Cerebellar cortex (tissue), 1 donor: ENCODE results near the gene TFCP2L1.

Source experiments
- DNase-seq: peaks from one replicate; pipeline ENCODE4 v3.0.0-alpha.2; 2015; ENCODE audit warnings: low spot score

Gene TFCP2L1

DNA sequence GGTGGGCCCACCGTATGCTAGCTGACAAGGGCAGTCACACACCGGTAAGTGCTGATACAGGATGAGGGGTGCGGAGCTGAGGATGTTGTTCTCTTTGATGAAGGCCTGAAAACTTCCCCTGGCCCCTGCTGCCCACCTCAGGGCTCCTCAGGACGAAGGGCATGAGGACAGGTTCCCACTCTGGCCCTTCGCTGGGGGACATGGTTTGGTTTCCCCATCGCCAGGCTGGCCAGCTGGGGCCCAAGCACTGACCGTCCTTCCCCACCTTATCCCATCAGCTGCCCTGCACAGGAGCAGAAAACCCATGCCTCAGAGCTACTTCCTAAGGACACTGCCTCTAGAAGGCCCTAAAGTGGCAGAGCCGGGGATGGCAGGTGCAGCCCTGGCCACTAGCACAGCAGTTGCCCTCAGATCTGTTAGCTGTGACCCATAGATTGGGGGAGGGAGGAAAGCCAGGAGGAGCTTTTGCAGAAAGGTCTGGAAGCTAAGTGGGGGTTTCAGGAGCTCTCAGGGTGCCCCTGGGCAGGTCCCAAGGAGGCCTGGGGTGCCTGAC, 66.5 kb downstream of the TFCP2L1 start:
- no peak for DNase-seq

DNA sequence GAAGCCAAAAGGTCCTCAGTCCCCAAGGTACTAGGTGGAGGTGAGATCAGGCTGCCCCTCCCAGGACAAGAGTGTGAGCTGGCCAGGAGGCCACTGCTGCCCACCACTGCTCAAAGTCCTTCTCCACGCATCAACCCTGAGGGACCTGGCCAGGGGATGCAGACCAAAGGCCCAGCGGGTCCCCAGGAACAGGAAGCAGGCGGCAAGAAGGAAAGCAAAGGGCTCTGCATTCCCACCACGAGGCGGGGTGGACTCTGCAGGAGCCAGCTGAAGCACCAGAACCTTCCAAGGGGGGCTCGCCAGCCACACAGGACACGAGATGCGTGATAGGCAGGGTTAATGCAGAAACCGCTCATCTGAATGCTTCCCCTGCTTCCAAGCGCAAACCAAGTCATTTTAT, 67.4 kb downstream of the TFCP2L1 start:
- DNase-seq, result no peak

DNA sequence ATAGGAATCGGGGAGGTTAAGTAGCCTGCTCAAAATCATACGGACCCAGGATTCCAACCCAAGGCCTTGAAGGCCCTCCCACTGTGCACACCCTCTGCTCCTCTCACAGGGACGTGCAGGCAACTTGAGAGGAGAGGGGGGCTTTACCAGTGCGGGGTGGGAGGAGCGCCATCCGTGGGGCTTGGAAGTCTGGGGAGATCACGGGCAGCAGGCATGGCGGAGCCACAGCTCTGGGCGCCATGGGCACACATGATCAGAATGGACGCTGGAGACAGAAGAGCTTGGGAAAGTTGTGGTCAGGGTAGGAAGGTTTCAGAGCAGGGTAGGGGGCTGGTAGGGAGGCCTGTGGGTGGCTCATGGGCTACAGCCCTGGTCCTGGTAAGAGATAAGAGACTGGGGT, 70.7 kb downstream of the TFCP2L1 start:
- DNase-seq, result no peak

DNA sequence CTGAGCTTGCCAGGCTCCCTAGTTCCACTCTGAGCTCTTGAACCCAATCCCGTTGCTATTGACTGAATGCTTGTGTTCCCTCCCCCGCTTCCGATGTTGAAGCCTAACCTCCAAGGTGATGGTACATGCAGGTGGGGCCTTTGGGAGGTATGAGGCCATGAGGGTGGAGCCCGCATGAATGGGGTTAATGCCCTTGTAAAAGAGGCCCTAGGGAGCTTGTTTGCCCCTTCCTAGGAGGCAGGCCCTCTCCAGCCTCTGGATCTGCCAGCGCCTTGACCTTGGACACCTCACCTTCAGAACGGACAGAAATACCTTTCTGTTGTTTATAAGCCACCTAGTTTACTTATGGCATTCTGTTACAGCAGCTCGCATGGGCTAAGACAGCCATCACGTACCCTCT, 71.6 kb downstream of the TFCP2L1 start:
- no peak for DNase-seq

DNA sequence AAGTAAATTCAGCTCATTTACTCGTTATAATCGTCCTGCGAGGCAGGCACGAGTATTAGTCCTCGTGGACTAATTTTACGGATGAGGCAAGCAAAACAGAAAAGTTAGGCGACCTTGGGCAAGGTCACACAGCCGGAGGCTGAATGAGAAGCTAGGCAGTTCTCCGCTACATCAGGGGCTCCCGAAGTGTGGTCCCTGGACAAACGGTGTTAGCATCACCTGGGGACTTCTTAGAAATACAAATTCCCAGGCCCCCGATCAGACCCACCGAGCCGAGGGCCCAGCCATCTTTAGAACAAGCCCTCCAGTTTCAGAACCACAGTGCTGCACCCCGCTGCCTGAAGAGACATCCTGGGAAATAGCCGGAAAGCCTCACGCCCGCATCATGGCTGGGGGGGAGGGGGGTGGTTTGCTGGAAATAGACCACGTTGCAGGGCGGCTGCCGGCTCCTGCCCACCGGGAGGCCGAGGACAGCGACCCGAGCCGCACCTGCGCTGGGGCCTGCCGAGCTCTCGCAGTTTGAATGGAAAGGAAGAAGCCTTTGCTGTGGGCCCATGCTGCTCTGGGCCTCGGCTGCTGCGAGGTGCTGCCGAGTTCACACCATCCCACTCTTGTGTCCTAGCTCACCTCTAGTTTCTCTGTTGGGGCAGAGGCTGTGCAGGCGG, 72.2 kb downstream of the TFCP2L1 start:
- DNase-seq, result no peak

DNA sequence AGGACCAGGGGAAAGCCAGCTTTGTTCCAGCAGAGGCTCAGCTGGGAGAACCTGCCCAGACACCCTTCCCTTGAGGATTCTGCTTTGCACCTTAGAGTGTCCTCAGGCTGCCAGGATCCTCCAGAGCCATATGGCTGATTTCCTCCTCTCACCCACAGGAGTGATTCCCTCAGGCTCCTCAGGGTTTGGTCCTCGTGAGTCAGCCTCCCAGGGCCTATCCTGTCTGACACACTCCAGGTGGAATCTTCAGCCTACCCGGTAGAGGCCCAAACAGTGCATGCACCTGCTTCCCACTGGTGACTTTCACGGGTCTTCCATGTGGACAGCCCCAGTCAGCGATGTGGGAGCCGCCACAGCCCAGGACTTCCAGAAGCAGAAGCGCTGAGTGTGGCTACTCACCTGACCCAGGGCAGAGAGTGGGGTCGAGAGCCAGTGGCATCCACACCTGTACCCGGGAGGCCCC, 73.3 kb downstream of the TFCP2L1 start:
- DNase-seq, result no peak

DNA sequence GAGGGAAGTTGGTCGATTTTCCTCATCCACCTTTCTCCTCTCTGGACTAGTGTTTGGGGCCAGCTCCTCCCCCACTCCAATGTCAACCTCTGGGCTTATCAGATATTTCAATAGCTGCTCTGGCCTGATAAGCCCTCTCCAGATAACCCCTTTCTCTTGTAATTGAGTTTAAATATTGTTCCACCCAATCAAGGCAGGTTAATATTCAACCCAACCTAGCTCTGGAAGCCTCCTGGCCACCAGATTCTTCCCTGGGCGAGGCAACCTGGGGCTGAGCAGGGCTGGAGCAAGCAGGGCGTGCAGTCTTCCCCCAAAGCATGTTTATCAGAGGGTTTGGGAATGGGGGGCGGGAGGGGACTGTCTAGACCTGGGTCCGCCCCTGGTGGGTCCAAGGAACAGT, 73.8 kb downstream of the TFCP2L1 start:
- no peak for DNase-seq

DNA sequence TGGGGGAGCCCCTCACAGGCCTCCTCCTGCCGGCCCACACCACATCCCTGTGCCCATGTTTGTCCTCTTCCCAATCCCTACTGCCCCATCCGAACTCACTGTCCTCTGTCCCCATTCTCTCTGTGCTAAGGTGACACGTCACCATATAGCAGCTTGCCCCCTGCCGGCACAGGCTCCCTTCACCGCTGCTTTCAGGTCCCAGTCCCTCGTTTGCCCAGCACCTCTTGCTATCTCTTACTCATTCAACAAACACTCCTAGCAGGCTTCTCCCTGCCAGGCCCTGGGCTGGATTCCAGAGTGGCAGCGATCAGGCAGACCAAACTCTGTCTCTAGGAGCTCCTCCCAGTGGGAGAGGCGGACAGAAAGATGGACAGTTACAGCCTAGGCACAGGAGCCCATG, 74.3 kb downstream of the TFCP2L1 start:
- no peak for DNase-seq

DNA sequence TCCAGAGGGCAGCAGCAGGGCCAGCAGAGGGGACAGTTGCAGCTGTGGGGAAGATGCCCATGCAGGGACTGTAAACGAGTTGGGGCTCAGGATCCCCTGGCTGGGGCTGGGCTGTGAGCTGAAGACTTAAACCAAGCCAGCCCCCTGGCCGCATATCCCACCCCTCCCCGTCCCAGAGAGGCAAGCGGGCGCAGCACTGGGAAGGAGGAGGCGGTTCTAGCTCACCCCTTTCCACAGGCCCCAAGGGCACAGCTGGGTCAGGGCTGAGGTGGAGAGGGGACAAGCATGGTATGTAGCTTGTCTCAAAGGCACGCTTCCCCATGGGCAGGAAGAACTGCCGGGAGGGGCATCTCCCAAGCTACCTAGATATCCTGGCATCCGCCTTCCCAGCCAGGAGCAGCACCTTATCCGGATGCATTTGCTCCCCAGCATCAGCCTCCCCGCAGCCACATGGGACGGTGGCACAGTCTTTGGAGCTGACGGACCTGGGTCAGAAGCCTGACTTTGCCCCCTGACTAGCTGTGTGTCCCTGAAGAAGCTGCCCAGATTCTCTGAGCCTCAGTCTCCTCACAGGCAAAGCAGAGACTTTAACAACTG, 75.9 kb downstream of the TFCP2L1 start:
- DNase-seq, result no peak

DNA sequence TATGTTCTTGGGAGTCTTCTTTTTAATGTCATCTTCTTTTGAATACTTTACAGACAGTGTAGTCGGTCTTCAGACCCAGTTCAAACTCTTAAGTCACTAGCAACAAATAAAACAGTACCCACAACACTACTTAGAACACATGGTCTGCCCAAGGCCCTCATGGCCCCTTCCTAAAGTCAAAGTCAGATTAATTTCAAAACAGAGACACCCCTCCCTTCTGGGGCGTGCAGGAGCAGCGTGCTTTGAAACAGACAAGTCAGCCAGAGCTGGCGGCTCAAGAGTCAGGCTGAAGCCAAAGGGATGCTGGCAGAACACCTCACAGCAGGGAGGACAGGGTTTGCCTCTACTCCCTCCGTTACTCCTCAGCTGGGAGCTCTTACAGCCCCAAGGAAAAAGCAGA, 77.5 kb downstream of the TFCP2L1 start:
- no peak for DNase-seq

DNA sequence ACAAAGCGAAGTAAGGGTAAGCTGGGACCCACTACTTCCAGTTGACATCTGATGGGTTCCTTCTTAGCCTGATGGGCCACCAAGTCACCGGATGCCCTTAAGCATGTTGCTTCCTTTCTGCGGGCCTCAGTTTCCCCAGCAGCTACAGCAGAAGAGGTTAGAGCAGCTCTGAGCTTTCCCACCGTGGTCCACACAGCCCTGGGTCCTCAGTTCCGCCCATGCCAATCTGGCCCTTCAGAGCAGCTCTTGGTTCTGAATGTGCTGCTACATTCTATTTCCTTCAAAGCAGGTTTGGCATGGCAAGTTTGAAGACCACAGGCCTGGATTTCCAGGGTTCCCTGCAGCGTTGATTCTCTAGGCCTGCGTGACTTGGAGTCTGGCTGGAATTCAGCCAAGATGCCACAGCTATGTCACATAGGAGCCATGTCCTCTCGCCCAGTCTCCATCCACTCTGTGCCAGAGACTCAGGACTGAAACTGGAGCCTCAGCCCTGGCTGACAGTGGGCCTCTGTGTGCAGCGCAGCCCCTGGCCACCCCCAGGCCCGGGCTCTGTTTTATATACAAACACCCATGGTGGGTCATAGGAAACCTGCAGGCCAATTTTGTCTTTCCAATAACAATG, 79.6 kb downstream of the TFCP2L1 start:
- peak; percentile 11 for DNase-seq

DNA sequence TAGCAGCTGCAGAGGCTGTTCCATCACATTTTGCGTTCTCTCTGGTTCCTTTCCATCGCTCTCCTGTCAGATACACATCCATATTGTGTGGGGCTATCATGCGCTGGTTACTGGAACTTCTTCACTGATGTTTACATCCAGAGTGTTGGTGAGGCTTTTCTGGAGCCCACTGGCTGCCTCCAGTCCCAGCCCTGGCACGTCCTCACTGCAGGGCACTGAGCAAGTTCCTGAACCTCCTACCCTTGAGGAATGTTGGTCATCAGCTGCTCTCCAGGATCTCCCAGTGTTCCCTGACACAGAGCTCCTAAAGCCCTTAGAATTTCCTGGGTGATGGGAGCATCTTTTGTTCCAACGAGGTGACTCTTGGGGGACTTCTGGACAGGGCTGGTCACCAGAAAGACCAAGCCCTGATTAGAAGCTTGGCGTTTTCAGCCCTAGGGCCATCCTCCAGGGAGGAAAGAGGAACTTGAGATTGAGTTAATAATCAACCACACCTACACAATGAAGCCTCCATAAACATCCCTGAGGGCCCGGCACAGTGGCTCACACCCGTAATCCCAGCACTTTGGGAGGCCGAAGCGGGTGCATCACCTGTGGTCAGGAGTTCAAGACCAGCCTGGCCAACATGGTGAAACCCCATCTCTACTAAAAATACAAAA, 81.3 kb downstream of the TFCP2L1 start:
- DNase-seq, result no peak

DNA sequence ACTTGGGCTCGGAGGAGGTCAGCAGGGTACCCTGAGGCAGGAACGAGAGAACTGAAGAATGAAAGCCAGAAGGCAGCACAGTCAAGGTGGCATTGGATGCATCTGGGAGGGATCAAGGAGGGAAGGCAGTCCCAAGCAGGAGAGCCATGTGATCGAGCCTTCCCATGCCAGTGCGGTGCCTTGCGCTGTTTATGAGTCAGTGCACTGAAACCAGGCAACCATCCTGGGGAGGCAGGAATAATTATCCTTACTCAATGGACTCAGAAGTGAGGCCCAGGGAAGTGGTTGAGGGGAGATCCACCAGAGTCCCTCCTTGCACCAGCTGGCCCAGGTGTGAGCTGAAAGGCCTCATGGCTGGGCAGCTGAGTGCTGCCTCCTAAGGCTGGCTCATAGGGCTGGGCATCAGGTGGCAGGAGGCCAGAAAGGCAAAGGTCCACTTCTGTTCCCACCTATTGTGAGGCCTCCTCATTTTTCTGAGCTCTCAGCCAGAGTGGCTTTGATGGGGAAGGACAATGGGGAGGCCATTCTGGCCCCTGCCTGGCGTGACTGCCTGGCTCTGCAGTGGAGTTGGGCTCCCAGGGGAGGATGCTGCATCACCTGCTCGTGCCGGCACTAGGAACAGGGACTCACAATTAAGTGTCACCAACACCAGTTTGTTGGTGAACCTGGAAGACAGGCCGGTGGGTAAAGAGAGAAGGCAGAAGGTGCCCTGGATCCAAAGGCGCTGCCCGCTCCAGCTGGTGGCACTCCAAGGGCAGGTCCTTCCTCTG, 82.3 kb downstream of the TFCP2L1 start:
- no peak for DNase-seq

DNA sequence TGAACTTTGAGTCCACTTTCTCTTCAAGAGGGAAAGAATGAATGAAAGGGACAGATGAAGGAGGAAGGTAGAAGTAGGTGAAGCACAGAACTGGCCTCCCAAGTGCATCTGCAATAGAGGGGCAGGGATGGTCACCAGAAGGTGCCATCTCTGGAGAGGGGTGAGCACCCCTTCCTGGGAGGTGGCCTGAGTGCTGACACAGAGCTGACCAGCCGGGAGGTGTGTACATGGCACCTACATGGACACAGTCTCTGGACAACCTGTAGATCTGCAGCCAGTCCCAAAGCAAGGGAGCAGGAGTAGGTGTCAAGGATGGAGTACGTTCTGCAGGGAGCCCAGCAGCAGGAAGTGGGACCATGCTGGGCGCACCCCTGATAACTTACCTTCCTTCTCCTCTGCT, 83.2 kb downstream of the TFCP2L1 start:
- DNase-seq, result no peak

DNA sequence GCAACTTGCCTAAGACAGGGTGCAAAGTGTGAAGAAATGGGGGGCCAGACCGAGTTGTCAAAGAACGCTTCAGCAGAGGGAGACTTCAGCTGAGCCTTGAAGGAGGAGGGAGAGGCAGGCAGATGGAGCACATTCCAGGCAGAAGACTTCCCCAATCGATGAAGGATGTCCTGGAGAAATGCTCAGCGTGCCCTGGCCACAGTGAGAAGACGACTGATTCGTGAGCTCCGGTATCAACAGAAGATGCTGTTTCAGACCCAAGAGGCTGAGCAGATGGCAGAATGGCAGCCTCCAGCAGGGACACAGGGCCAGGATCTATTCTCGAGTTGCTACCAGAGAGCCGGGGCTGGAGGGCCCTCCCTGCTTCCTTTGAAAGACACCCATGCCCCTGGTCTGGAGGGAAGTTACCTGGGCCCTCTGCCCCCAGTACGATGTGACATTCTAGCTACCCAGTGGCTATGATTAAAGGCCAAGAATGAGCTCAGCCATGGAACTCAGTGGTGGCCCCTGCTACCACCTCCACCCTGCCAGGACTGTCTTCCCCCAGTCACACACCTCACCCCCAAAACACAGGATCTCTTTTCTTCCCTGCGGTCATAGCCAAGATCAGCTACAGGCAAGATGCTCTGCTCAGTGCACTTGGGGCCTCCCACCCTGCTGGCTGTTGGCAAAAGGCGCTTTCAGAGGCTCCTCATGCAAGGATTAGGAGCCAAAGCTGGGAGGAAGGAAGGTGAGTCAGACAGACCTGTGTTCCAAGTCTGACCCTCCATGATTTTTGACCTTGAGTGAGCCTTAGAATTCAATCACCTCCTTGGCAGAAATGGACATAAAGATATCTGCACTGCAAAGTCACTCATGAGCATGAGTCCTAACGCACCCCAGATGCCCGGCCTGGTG, 84.3 kb downstream of the TFCP2L1 start:
- DNase-seq, result peak; percentile 35

DNA sequence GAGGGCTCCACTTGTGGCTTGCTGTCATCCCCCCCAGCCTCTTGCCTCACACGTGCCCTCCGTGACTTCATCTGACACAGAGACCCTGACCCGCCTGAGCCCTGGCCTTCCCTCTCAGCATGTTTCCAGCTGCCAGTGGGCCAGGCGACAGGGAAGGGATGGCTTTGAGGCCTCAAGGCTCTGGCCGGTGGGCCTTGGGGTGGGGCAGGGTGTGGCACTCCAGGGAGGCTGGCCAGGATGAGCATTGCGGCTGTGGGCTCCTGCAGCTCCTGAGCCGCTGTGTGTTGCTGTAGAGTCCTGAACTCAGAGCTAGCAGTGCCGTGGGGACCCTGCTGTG, 85.0 kb downstream of the TFCP2L1 start:
- no peak for DNase-seq

DNA sequence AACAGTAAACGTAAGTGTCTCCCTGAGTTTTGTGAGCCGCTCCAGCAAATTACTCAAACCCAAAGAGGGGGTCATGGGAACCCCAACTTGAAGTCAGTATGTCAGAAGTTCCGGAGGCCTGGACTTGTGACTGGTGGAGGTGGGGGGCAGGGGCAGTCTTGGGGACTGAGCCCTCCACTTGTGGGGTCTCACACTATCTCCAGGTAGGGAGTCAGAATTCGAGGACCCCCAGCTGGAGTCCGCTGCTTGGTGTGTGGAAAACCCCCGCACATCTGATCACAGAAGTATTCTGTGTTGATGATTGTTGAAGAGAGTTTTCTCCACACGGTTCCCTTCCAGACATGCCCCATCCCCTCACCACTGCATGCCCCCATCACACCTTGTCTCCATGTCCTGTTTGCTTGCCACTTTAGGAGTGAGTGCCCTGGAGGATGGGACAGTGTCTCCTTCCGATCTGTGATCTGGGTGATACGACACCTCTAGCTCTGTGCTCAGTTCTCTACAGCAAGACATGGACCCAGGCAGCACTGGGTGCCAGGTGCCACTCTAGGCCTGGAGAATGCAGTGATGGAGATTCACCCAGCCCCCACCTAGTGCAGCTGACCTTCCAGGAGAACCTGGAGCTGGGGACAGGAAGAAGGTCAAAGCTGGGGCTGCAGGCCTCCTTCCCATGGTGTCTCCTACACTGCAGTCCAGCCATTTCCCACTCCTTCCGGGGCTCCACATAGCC, 85.6 kb downstream of the TFCP2L1 start:
- DNase-seq, result no peak

DNA sequence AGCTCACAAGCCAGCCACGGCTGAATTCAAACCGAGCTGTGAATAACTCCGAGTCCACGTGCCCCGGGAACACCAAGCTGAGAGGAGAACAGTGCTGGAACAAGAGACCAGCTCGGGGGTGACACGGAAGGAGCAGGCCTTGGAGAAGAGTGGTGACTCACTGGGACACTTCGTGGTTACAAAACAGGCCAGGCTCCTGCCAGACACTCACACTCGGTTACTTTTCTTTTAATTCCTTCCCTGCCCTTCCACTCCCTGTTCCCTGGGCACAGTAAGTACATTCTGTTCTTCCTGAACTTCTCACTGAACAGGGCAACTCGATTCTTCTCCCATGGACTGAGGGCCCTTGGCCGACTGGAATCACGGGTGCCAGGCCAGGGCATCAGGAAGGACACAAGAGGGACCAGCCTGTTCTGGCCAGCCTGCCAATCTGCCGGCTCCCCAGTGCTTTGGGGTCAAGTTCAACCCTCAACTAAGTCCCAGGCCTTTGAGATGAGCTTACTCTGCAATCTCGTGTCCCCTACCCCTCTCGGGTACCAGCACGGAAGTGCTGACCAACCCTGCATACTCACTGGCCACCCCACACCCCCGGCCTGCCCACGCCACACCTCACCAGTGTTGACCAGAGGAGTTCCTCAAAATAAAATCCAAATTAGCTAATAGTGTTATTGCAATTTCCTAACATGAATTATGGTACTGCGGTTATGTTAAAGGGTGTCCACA, 87.5 kb downstream of the TFCP2L1 start:
- DNase-seq, result peak; percentile 23

DNA sequence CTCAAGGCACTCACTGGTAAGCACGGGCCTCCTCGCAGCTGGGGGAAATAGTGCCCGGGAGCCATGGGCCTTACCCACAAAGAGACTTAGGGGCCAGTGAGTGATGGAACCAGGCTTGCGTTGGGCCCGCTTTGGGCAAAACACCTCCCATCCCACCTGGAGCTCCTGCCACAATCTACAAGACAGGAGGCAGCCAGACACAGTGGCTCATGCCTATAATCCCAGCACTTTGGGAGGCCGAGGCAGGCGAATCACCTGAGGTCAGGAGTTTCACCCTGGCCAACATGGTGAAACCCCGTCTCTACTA, 88.2 kb downstream of the TFCP2L1 start:
- no peak for DNase-seq
